ACC112 (cell line): ENCODE results near the gene KDM2B.

Experiments
- H2AFZ ChIP-seq: fragments of 200-600 bp; sonication (generic); one replicate; pipeline ENCODE4 v1.6.0; 2017; ENCODE audit warnings: antibody characterized with exemption, low read length; ENCODE audit not compliant: unreplicated experiment
- H3K27ac ChIP-seq: fragments of 200-600 bp; sonication (generic); 2 replicates; pipeline ENCODE4 v1.5.1; 2014; ENCODE audit warnings: low read depth, mild to moderate bottlenecking, antibody characterized with exemption, low read length, moderate library complexity
- H3K27me3 ChIP-seq: fragments of 200-600 bp; sonication (generic); 2 replicates; pipeline ENCODE4 v1.6.1; 2014; ENCODE audit warnings: mild to moderate bottlenecking, antibody characterized with exemption, low read length, moderate library complexity, mixed read lengths; ENCODE audit not compliant: insufficient read depth
- H3K36me3 ChIP-seq: fragments of 200-600 bp; sonication (generic); 2 replicates; pipeline ENCODE4 v1.6.1; 2016; ENCODE audit warnings: mild to moderate bottlenecking, antibody characterized with exemption, low read length, moderate library complexity, mixed read lengths; ENCODE audit not compliant: insufficient read depth
- H3K4me1 ChIP-seq: fragments of 200-600 bp; sonication (generic); one replicate; pipeline ENCODE4 v1.6.1; 2016; ENCODE audit warnings: low read length, mixed read lengths; ENCODE audit not compliant: insufficient read depth, unreplicated experiment, control insufficient read depth
- H3K4me3 ChIP-seq: fragments of 200-600 bp; sonication (generic); 2 replicates; pipeline ENCODE4 v1.5.1; 2014; ENCODE audit warnings: mild to moderate bottlenecking, low read depth, low read length
- H3K79me2 ChIP-seq: fragments of 200-600 bp; sonication (generic); one replicate; pipeline ENCODE4 v1.6.0; 2016; ENCODE audit warnings: low read length; ENCODE audit not compliant: control insufficient read depth, unreplicated experiment, insufficient read depth

KDM2B gene

DNA sequence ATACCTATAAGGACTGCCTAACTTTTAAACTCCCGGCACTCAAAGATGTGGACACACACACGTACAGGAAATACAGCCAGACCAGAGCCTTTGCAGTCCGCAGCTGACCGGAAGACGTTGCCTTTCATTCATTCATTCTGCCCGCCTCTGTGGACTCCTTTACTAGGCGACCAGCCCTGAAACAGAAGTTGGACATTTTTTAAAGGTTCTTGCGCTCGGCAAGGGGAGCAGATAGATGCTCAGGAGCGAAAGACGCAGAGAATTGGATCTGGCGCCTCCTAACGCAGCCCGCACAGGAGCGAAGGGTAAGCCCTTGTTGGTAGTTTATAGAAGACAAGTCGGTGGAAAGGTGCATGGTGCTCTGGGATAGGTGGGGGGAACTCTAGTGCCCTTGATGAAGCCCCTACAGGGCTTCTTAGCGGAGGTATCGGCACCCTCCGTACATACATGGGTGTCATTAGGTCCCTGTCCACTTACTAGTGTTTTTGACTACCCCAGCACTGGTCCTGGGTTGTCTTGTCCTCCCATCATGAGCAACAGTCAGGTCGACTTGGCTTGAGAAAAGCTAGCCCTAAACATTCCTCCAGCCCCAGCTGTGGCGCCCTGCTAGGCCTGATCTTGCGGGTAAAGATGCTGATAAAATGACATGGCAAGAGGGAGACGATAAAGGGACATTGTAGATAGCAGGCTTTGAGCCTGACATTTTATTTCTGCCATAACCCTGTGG lies at the start of gene KDM2B:
Gene KDM2B (minus strand): TSS at position 65 of the 727 bp plus-strand sequence. CDS start 112 bp downstream, outside the sequence.
- H3K79me2 ChIP-seq, result peaks cover 3% of the 10 kb centered on the region
- peaks cover 37% of the 10 kb centered on the region for H3K4me1 ChIP-seq
- H3K36me3 ChIP-seq, result no peaks in the 10 kb centered on the region
- H3K27ac ChIP-seq, result peak within 1 kb of the TSS; percentile 38
- H3K4me3 ChIP-seq, result peak within 1 kb of the TSS; percentile 80
- peak within 1 kb of the TSS; percentile 65 for H2AFZ ChIP-seq
- H3K27me3 ChIP-seq, result no peaks in the 10 kb centered on the region

DNA sequence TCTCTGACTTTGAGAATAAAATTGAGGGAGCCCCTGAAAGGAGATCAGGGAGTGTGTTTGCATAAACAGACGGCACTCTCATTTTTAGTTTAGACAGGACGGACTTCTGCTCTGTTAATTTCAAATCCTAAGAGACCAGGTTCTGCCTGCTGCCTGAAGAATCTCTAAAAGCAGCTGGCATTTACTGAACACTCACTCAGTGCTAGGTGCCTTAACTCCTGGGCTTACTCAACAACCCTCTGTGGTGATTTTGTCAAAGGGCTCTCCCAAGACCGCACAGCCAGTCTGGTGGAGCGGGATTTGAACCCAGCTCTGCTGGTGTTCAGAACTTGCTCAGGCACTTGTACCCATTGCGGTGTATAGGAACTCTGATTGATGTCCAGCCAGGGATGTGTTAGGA lies 47.7 kb upstream of the KDM2B start:
- peak overlapping the region; percentile 93 for H3K4me3 ChIP-seq

DNA sequence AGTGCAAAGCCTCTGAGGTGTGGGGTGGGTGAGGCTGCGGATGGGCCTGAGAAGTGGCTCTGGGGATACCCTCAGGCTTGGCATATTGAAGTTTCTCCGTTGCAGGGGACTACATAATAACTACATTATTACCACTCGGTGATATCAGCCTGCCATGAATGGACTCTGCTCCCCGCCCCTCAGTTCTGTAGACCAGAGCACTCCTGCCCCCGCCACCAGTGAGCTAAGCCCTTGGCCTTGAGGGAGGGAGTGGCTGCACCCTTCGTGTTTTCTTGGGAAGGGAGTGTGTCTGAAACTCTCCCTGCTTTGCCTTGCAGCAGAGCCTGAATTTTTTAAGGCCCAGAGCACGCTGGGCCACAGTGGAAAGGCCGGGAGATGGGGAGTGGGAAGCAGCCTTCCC lies 47.2 kb upstream of the KDM2B start:
- Histone ChIP-seq H3K27ac (peak overlapping the region; percentile 62; the same call in 1 of the 2 replicates), H3K4me3 (peak overlapping the region; percentile 93), H3K79me2 (peaks cover 54% of the 10 kb centered on the region), H3K27me3 (no peaks in the 10 kb centered on the region), H3K4me1 (peaks cover 33% of the 10 kb centered on the region), H3K36me3 (no peaks in the 10 kb centered on the region), H2AFZ (no peak overlapping the region)

More for the DNA sequence above, 47.7 kb upstream of the KDM2B start:
- H3K79me2 ChIP-seq, result peaks cover 56% of the 10 kb centered on the region
- H3K27ac ChIP-seq, result peak overlapping the region; percentile 17; the same call in 1 of the 2 replicates
- H3K36me3 ChIP-seq, result no peaks in the 10 kb centered on the region
- H3K27me3 ChIP-seq, result no peaks in the 10 kb centered on the region
- peaks cover 33% of the 10 kb centered on the region for H3K4me1 ChIP-seq
- H2AFZ ChIP-seq, result no peak overlapping the region

DNA sequence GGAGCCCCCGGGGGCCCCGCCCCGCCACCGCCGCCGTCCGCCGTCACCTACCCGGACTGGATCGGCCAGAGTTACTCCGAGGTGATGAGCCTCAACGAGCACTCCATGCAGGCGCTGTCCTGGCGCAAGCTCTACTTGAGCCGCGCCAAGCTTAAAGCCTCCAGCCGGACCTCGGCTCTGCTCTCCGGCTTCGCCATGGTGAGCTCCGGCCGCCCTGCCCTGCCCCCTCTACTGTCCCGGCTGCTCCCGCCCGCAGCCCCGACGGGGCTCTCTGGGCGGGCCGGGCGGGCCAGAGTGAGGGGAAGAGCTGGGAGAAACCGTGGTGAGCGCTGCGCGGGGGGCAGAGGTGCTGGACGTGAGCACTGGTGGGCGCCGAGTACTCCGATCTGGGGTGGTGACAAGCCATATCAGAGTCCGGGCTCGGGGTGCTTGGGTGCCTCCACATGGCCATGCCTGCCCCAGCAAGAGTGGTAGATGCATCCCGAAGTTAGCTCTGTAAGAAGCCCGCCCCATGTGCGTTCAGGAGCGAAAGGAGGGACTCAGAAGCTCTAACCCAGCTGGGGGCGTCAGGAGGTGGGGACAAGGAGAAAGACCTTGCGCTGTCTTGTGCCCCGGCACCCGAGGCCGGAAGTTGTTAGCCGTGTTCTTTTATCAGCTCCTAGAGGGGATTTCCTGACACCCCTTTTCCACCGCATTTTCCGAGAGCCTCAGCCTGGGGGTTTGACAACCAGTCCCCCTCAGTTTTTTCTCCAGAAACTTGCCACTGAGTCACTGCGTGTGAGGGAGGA lies 46.2 kb upstream of the KDM2B start:
- H3K4me3 ChIP-seq, result peak overlapping the region; percentile 93
- peak overlapping the region; percentile 62 for H3K27ac ChIP-seq
- H3K27me3 ChIP-seq, result no peaks in the 10 kb centered on the region
- no peaks in the 10 kb centered on the region for H3K36me3 ChIP-seq
- H3K79me2 ChIP-seq, result peaks cover 44% of the 10 kb centered on the region
- H2AFZ ChIP-seq, result peak overlapping the region; percentile 94
- H3K4me1 ChIP-seq, result peaks cover 33% of the 10 kb centered on the region

DNA sequence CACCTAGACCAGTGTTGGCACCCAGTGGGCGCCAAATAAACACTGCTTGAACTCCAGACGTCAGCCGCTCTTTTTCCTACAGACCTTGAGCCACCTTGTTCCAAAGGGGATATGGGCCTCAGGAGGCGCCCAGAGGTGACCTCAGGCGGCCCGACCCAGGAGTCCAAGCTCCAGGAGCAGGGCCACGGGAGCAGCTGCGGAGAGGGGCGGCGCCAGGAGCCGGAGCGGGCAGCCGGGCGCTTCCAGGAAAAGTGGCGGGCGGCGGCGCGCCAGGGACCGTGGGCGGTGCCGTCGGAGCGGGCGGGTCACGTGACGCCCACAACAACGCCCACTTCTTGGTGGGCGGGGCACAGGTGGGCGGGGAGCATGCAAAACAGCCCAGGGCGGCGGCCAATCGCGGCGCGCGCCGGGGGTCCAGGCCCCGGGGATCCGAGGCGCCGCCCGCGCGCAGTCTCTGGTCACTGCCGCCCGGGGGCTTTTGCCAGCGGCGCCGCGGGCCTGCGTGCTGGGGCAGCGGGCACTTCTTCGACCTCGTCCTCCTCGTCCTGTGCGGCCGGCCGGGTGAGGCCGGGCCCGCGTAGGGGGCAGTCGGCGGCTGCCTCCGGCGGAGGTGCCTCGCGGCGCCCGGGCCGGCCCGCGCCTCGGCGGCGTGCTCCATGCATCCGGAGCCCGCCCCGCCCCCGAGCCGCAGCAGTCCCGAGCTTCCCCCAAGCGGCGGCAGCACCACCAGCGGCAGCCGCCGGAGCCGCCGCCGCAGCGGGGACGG lies 45.4 kb upstream of the KDM2B start, which contains the start of gene ORAI1:
Gene ORAI1 (plus strand): TSS at position 444 of the 766 bp plus-strand sequence.
- Histone ChIP-seq H3K4me3 (peak within 1 kb of the TSS; percentile 93), H3K79me2 (peaks cover 36% of the 10 kb centered on the region), H2AFZ (peak within 1 kb of the TSS; percentile 95), H3K27ac (peak within 1 kb of the TSS; percentile 62), H3K4me1 (peaks cover 33% of the 10 kb centered on the region), H3K27me3 (no peaks in the 10 kb centered on the region), H3K36me3 (no peaks in the 10 kb centered on the region)

DNA sequence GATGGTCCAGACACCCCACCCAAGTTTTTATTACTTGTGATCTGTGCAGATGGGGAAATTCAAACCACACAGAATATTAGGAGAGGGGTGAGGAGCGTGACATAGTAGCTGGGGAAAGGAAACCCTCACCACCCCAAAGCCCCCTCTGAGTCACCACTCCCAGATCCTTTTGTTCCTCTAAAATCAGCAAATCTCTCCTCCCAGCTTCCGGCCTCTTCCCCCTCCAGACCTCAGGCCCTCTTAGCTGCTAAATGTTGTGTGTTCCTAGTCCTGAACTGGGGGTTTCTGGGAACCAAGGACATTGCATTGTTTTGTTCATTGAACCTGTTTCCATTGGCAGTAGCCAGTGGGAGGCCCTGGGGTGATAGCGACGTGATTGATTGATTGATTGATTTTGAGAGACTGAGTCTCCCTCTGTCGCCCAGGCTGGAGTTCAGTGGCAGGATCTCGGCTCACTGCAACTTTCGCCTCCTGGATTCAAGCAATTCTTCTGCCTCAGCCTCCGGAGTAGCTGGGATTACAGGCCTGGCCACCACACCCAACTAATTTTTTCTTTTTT lies 39.6 kb upstream of the KDM2B start:
- Histone ChIP-seq H3K36me3 (no peaks in the 10 kb centered on the region), H2AFZ (no peak overlapping the region), H3K4me1 (peaks cover 9% of the 10 kb centered on the region), H3K4me3 (no peak overlapping the region), H3K27ac (no peak overlapping the region), H3K27me3 (no peaks in the 10 kb centered on the region), H3K79me2 (no peaks in the 10 kb centered on the region)

DNA sequence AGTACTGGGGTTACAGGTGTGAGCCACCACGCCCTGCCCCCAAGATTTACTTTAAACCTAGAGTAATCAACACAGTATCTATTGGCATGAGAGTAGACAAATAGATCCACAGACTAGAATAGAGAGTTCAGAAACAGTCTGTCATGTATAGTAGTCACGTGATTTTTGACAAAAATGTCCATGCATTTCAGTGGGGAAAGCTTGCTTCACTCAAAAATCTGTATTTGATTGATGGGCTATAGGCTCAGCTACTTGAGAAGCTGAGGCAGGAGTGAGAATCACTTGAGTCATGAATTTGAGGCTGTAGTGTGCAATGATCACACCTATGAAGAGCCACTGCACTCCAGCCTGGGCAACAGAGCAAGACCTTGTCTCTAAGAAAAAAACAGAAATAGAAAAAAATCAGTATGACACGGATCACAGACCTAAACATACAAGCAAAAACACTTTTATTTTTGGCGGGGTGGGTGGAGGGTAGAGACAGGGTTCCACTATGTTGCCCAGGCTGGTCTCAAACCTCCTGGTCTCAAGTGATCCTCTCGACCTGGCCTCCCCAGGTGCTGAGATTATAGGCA lies 37.9 kb upstream of the KDM2B start:
- H3K27me3 ChIP-seq, result no peaks in the 10 kb centered on the region
- no peak overlapping the region for H3K4me3 ChIP-seq
- H3K36me3 ChIP-seq, result no peaks in the 10 kb centered on the region
- no peak overlapping the region for H2AFZ ChIP-seq
- H3K27ac ChIP-seq, result no peak overlapping the region
- H3K79me2 ChIP-seq, result no peaks in the 10 kb centered on the region
- H3K4me1 ChIP-seq, result peaks cover 5% of the 10 kb centered on the region

DNA sequence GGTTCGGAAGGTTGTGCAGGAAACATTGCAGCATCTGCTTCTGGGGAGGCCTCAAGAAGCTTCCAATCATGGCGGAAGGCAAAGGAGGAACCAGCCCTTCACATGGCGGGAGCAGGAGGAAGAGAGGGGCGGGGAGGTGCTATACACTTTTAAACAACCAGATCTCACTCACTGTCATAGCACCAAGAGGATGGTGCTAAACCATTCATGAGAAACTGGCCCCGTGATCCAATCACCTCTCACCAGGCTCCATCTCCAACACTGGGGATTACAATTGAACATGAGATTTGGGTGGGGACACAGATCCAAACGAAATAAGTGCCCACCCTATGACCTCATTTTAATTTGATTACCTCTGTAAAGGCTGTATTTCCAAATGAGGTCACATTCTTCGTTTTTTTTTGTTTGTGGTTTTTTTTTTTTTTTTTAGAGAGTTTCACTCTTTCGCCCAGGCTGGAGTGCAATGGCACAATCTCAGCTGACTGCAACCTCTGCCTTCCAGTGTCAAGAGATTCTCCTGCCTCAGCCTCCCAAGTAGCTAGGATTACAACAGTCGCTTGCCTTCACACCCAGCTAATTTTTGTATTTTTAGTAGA lies 34.1 kb upstream of the KDM2B start:
- H3K4me3 ChIP-seq, result no peak overlapping the region
- no peak overlapping the region for H2AFZ ChIP-seq
- H3K27me3 ChIP-seq, result no peaks in the 10 kb centered on the region
- peaks cover 7% of the 10 kb centered on the region for H3K4me1 ChIP-seq
- H3K27ac ChIP-seq, result no peak overlapping the region
- H3K79me2 ChIP-seq, result no peaks in the 10 kb centered on the region
- H3K36me3 ChIP-seq, result no peaks in the 10 kb centered on the region

DNA sequence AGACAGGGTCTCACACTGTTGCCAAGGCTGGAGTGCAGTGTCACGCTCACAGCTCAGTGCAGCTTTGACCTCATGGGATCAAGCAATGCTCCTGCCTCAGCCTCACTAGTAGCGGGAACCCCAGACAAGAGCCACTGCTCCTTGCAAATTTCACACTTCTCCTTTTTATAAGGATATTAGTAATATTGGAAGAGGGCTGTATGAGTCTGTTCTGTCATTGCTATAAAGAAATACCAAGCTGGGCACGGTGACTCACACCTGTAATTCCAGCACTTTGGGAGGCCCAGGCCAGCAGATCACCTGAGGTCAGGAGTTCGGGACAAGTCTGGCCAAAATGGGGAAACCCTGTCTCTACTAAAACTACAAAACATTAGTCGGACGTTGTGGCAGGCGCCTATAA lies 32.6 kb upstream of the KDM2B start:
- Histone ChIP-seq H3K4me1 (peaks cover 3% of the 10 kb centered on the region), H3K79me2 (no peaks in the 10 kb centered on the region), H3K36me3 (no peaks in the 10 kb centered on the region), H3K4me3 (no peak overlapping the region), H2AFZ (no peak overlapping the region), H3K27ac (no peak overlapping the region), H3K27me3 (no peaks in the 10 kb centered on the region)
